HEK293 (cell line): ENCODE data around the gene MSLN.
A peak's percentile ranks its signal among the peaks of the same experiment; 100 is the strongest.

Experiments used
- CTCF ChIA-PET: fragments of 350-600 bp; formaldehyde crosslinking; extraction: SDS; loops from one replicate; lab custom pipeline; 2021; ENCODE audit warnings: antibody characterized with exemption; lab: Yijun Ruan, JAX
- POLR2A ChIA-PET: fragments of 300-600 bp; formaldehyde crosslinking; extraction: SDS; loops from one replicate; lab custom pipeline; 2020; ENCODE audit warnings: antibody characterized with exemption, inconsistent platforms; lab: Yijun Ruan, JAX
- H3K27ac ChIP-seq: fragments of 200-500 bp; sonication (Bioruptor generic); 2 replicates; pipeline ENCODE4 v1.5.1; 2014; ENCODE audit warnings: low read depth, low read length, control low read depth, inconsistent platforms; ENCODE audit errors: extremely low read depth
- H3K36me3 ChIP-seq, 2 experiments: fragments of 200-500 bp in 1 of 2; sonication (Bioruptor generic) in 1 of 2; 1 replicate in 1 of 2; 2 replicates in 1 of 2; pipeline ENCODE4 v1.5.1; 2014 to 2017; ENCODE audit warnings: inconsistent platforms in 2 of 2, low read length in 2 of 2; ENCODE audit not compliant: control insufficient read depth in 2 of 2, insufficient read depth in 1 of 2
- H3K4me1 ChIP-seq: fragments of 200-500 bp; sonication (Bioruptor generic); 2 replicates; pipeline ENCODE4 v1.5.1; 2014; ENCODE audit warnings: mild to moderate bottlenecking, low read length, inconsistent platforms; ENCODE audit not compliant: control insufficient read depth, insufficient read depth
- H3K4me3 ChIP-seq: 2 replicates; pipeline ENCODE4 v1.5.1; 2011; ENCODE audit warnings: low read depth, mild to moderate bottlenecking, control low read depth, low read length, moderate library complexity
- H3K9me3 ChIP-seq: fragments of 200-500 bp; sonication (Bioruptor generic); 2 replicates; pipeline ENCODE4 v1.5.1; 2014; ENCODE audit warnings: low read depth, low read length, inconsistent platforms; ENCODE audit not compliant: control insufficient read depth, insufficient read depth
- EGR2 ChIP-seq: fragments of 450-650 bp; formaldehyde crosslinking; IDR thresholded peaks from 2 replicates; pipeline ENCODE4 v1.5.1; 2016; ENCODE audit warnings: low read depth, missing biosample characterization, missing genetic modification characterization
- GLI4 ChIP-seq: fragments of 450-650 bp; formaldehyde crosslinking; IDR thresholded peaks from 2 replicates; pipeline ENCODE4 v1.5.1; 2016; ENCODE audit warnings: missing biosample characterization, missing genetic modification characterization
- HOXC10 ChIP-seq: sonication (generic); formaldehyde crosslinking; IDR thresholded peaks from 2 replicates; pipeline ENCODE4 v1.8.1; 2023; ENCODE audit warnings: mild to moderate bottlenecking, missing genetic modification reagents
- IKZF3 ChIP-seq: fragments of 450-650 bp; IDR thresholded peaks from 2 replicates; pipeline ENCODE4 v1.5.0; 2018; ENCODE audit warnings: missing biosample characterization, mild to moderate bottlenecking, missing genetic modification characterization, moderate library complexity
- KLF1 ChIP-seq: fragments of 450-650 bp; formaldehyde crosslinking; IDR thresholded peaks from 2 replicates; pipeline ENCODE4 v1.5.1; 2016; ENCODE audit warnings: missing biosample characterization, missing genetic modification characterization
- KLF10 ChIP-seq: fragments of 450-650 bp; IDR thresholded peaks from 2 replicates; pipeline ENCODE4 v1.5.1; 2018; ENCODE audit warnings: missing biosample characterization, mild to moderate bottlenecking, missing genetic modification characterization
- MZF1 ChIP-seq: fragments of 450-650 bp; formaldehyde crosslinking; IDR thresholded peaks from 2 replicates; pipeline ENCODE4 v1.5.1; 2017; ENCODE audit warnings: missing biosample characterization, missing genetic modification characterization, borderline replicate concordance
- SCRT2 ChIP-seq: fragments of 450-650 bp; formaldehyde crosslinking; IDR thresholded peaks from 2 replicates; pipeline ENCODE4 v1.5.1; 2016; ENCODE audit warnings: missing biosample characterization, missing genetic modification characterization
- ZNF2 ChIP-seq: fragments of 450-650 bp; formaldehyde crosslinking; IDR thresholded peaks from 2 replicates; pipeline ENCODE4 v1.5.1; 2016; ENCODE audit warnings: missing biosample characterization, missing genetic modification characterization
- ZNF433 ChIP-seq: fragments of 450-650 bp; formaldehyde crosslinking; IDR thresholded peaks from 2 replicates; pipeline ENCODE4 v1.5.1; 2016; ENCODE audit warnings: missing biosample characterization, missing genetic modification characterization, low read depth
- ZNF555 ChIP-seq: fragments of 450-650 bp; formaldehyde crosslinking; conservative IDR thresholded peaks from 2 replicates; pipeline ENCODE4 v1.5.1; 2017; ENCODE audit warnings: missing biosample characterization, mild to moderate bottlenecking, missing genetic modification characterization, inconsistent platforms
- ZNF585B ChIP-seq: fragments of 450-650 bp; formaldehyde crosslinking; IDR thresholded peaks from 2 replicates; pipeline ENCODE4 v1.5.1; 2016; ENCODE audit warnings: missing biosample characterization, missing genetic modification characterization
- ZNF626 ChIP-seq: fragments of 450-650 bp; sonication (Bioruptor Pico); formaldehyde crosslinking; IDR thresholded peaks from 2 replicates; pipeline ENCODE4 v1.5.1; 2018; ENCODE audit warnings: missing biosample characterization, missing genetic modification characterization, inconsistent platforms
- ZNF664 ChIP-seq: fragments of 450-650 bp; formaldehyde crosslinking; IDR thresholded peaks from 2 replicates; pipeline ENCODE4 v1.5.1; 2016; ENCODE audit warnings: missing biosample characterization, missing genetic modification characterization
- ZNF677 ChIP-seq: fragments of 450-650 bp; IDR thresholded peaks from 2 replicates; pipeline ENCODE4 v1.5.0; 2018; ENCODE audit warnings: missing biosample characterization, mild to moderate bottlenecking, missing genetic modification characterization, moderate library complexity
- TF ChIP-seq, protein P1 (sequence below): fragments of 450-650 bp; formaldehyde crosslinking; IDR thresholded peaks from 2 replicates; pipeline ENCODE4 v1.5.1; 2016; ENCODE audit warnings: missing biosample characterization, missing genetic modification characterization, borderline replicate concordance
- TF ChIP-seq, protein P2 (sequence below): fragments of 450-650 bp; formaldehyde crosslinking; IDR thresholded peaks from 2 replicates; pipeline ENCODE4 v1.5.1; 2016; ENCODE audit warnings: missing biosample characterization, missing genetic modification characterization
- TF ChIP-seq, protein P3 (sequence below): fragments of 450-650 bp; formaldehyde crosslinking; IDR thresholded peaks from 2 replicates; pipeline ENCODE4 v1.5.1; 2016; ENCODE audit warnings: missing biosample characterization, missing genetic modification characterization
- TF ChIP-seq, protein P4 (sequence below): fragments of 450-650 bp; formaldehyde crosslinking; IDR thresholded peaks from 2 replicates; pipeline ENCODE4 v1.5.1; 2017; ENCODE audit warnings: missing biosample characterization, mild to moderate bottlenecking, missing genetic modification characterization, moderate library complexity
- TF ChIP-seq, protein P5 (sequence below): fragments of 450-650 bp; formaldehyde crosslinking; IDR thresholded peaks from 2 replicates; pipeline ENCODE4 v1.5.1; 2016; ENCODE audit warnings: missing biosample characterization, missing genetic modification characterization

Gene MSLN

DNA sequence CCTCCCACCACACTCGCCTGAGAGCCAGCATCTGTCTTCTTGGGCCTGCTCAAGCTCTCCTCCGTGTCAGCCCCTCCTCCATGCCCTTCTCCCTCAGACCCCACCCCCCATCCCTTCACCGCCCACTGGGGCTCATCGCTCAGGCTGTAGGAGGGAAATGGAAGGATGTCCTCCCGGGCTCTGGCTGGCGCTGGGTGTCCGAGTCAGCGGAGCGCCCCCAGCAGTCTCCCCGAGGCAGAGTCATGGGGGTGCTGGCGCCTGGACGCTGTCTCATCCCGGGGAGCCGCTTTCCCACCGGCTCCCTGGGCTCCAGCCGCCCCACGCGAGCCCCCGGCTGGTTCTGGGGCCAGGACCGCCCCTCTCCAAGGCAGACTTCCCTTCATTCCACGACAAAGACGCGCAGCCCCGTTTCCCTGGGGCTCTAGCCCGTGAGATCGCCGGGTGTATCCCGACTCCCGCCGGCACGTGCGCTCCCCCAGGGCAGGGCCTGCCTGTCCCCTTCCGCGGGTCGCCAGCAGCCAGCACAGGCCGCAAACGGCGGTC, 40.0 kb upstream of the MSLN start (continued):
- no peak for TF ChIP-seq ZNF433 (tag by site-specific recombination)
- TF ChIP-seq, protein P1, sequence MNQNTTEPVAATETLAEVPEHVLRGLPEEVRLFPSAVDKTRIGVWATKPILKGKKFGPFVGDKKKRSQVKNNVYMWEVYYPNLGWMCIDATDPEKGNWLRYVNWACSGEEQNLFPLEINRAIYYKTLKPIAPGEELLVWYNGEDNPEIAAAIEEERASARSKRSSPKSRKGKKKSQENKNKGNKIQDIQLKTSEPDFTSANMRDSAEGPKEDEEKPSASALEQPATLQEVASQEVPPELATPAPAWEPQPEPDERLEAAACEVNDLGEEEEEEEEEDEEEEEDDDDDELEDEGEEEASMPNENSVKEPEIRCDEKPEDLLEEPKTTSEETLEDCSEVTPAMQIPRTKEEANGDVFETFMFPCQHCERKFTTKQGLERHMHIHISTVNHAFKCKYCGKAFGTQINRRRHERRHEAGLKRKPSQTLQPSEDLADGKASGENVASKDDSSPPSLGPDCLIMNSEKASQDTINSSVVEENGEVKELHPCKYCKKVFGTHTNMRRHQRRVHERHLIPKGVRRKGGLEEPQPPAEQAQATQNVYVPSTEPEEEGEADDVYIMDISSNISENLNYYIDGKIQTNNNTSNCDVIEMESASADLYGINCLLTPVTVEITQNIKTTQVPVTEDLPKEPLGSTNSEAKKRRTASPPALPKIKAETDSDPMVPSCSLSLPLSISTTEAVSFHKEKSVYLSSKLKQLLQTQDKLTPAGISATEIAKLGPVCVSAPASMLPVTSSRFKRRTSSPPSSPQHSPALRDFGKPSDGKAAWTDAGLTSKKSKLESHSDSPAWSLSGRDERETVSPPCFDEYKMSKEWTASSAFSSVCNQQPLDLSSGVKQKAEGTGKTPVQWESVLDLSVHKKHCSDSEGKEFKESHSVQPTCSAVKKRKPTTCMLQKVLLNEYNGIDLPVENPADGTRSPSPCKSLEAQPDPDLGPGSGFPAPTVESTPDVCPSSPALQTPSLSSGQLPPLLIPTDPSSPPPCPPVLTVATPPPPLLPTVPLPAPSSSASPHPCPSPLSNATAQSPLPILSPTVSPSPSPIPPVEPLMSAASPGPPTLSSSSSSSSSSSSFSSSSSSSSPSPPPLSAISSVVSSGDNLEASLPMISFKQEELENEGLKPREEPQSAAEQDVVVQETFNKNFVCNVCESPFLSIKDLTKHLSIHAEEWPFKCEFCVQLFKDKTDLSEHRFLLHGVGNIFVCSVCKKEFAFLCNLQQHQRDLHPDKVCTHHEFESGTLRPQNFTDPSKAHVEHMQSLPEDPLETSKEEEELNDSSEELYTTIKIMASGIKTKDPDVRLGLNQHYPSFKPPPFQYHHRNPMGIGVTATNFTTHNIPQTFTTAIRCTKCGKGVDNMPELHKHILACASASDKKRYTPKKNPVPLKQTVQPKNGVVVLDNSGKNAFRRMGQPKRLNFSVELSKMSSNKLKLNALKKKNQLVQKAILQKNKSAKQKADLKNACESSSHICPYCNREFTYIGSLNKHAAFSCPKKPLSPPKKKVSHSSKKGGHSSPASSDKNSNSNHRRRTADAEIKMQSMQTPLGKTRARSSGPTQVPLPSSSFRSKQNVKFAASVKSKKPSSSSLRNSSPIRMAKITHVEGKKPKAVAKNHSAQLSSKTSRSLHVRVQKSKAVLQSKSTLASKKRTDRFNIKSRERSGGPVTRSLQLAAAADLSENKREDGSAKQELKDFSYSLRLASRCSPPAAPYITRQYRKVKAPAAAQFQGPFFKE (tag by site-specific recombination) = no peak
- no peak; the same call in 1 of the 2 replicates for TF ChIP-seq KLF1 (tag by site-specific recombination)
- no peak for TF ChIP-seq ZNF626 (tag by site-specific recombination)
- TF ChIP-seq ZNF664 (tag by site-specific recombination) = no peak
- peak; percentile 9; the same call in 1 of the 2 replicates for TF ChIP-seq IKZF3 (tag by site-specific recombination)
- TF ChIP-seq EGR2 (tag by site-specific recombination) = peak; percentile 96
- TF ChIP-seq GLI4 = no peak
- 0 out of 2 replicates have a peak, but pooled peaks have one; percentile 49 for TF ChIP-seq ZNF2 (tag by site-specific recombination)
- TF ChIP-seq ZNF555 = no peak

DNA sequence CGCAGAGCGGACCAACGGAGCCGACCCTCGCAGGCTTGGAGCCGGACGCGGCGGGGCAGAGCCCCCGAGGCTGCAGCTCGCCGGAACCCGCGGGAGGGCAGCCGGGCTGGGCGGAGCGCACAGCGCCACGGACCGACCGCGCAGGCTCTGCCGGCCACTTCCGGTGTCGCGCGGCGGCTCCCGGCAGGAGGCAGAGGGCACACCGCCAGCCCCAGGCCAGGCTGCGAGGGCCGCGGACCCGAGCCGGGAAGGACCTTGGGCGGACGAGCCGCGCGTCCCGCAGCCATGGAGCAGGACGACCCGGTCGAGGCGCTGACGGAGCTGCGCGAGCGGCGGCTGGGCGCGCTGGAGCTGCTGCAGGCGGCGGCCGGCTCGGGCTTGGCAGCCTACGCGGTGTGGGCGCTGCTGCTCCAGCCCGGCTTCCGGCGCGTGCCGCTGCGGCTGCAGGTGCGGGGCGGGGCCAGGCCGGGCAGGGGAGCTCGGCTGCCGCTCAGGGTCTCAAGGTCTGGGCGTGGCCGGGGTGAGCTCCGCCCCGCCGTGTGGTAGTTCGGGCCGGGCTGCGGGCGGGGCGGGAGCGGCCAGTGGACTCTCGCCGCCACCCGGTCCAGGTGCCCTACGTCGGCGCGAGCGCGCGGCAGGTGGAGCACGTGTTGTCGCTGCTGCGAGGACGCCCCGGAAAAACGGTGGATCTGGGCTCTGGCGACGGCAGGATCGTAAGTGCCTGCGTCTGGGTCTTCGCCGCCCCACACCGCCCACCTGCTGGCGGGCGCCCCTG, 39.4 kb upstream of the MSLN start, which contains the start of gene ANTKMT:
ANTKMT (plus strand) TSS at position 157 of the 775 bp plus-strand sequence; CDS start at position 286, 129 bp downstream.
- Histone ChIP-seq H3K9me3 (no peaks in the 10 kb centered on the region), H3K36me3 (peaks cover 0 to 12% of the 10 kb centered on the region in 2 experiments; a peak in 1 of 3 replicates), H3K27ac (peak within 1 kb of the TSS; percentile 94), H3K4me3 (peak within 1 kb of the TSS; percentile 66), H3K4me1 (peaks cover 7% of the 10 kb centered on the region)
- POLR2A ChIA-PET = interaction anchor here (0.7 to 2.8 kb wide), 19 partner anchors 9 to 368 kb away, joined by 3 to 25 read pairs (median 6); partner anchors contain the start of genes CHTF18, CIAO3, GNG13 and RHOT2
- CTCF ChIA-PET = interaction anchor here (0.6 to 5.7 kb wide), 10 partner anchors 9 to 336 kb away, joined by 3 to 34 read pairs (median 5); partner anchors contain the start of genes CHTF18, CIAO3 and RPUSD1
- TF ChIP-seq, protein P2, sequence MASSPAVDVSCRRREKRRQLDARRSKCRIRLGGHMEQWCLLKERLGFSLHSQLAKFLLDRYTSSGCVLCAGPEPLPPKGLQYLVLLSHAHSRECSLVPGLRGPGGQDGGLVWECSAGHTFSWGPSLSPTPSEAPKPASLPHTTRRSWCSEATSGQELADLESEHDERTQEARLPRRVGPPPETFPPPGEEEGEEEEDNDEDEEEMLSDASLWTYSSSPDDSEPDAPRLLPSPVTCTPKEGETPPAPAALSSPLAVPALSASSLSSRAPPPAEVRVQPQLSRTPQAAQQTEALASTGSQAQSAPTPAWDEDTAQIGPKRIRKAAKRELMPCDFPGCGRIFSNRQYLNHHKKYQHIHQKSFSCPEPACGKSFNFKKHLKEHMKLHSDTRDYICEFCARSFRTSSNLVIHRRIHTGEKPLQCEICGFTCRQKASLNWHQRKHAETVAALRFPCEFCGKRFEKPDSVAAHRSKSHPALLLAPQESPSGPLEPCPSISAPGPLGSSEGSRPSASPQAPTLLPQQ = 0 out of 2 replicates have a peak, but pooled peaks have one; percentile 2
- TF ChIP-seq IKZF3 (tag by site-specific recombination) (0 out of 2 replicates have a peak, but pooled peaks have one; percentile 24), HOXC10 (0 out of 2 replicates have a peak, but pooled peaks have one; percentile 34), KLF10 (tag by site-specific recombination) (peak; percentile 73; the same call in 1 of the 2 replicates), MZF1 (no peak), ZNF585B (tag by site-specific recombination) (no peak), SCRT2 (tag by site-specific recombination) (peak; percentile 57), ZNF677 (tag by site-specific recombination) (0 out of 2 replicates have a peak, but pooled peaks have one; percentile 53)
- TF ChIP-seq, protein P3, sequence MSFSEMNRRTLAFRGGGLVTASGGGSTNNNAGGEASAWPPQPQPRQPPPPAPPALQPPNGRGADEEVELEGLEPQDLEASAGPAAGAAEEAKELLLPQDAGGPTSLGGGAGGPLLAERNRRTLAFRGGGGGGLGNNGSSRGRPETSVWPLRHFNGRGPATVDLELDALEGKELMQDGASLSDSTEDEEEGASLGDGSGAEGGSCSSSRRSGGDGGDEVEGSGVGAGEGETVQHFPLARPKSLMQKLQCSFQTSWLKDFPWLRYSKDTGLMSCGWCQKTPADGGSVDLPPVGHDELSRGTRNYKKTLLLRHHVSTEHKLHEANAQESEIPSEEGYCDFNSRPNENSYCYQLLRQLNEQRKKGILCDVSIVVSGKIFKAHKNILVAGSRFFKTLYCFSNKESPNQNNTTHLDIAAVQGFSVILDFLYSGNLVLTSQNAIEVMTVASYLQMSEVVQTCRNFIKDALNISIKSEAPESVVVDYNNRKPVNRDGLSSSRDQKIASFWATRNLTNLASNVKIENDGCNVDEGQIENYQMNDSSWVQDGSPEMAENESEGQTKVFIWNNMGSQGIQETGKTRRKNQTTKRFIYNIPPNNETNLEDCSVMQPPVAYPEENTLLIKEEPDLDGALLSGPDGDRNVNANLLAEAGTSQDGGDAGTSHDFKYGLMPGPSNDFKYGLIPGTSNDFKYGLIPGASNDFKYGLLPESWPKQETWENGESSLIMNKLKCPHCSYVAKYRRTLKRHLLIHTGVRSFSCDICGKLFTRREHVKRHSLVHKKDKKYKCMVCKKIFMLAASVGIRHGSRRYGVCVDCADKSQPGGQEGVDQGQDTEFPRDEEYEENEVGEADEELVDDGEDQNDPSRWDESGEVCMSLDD (tag by site-specific recombination) = no peak
- TF ChIP-seq, protein P4, sequence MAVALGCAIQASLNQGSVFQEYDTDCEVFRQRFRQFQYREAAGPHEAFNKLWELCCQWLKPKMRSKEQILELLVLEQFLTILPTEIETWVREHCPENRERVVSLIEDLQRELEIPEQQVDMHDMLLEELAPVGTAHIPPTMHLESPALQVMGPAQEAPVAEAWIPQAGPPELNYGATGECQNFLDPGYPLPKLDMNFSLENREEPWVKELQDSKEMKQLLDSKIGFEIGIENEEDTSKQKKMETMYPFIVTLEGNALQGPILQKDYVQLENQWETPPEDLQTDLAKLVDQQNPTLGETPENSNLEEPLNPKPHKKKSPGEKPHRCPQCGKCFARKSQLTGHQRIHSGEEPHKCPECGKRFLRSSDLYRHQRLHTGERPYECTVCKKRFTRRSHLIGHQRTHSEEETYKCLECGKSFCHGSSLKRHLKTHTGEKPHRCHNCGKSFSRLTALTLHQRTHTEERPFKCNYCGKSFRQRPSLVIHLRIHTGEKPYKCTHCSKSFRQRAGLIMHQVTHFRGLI (tag by site-specific recombination) = peak; percentile 96
- TF ChIP-seq, protein P5, sequence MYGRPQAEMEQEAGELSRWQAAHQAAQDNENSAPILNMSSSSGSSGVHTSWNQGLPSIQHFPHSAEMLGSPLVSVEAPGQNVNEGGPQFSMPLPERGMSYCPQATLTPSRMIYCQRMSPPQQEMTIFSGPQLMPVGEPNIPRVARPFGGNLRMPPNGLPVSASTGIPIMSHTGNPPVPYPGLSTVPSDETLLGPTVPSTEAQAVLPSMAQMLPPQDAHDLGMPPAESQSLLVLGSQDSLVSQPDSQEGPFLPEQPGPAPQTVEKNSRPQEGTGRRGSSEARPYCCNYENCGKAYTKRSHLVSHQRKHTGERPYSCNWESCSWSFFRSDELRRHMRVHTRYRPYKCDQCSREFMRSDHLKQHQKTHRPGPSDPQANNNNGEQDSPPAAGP = 0 out of 2 replicates have a peak, but pooled peaks have one; percentile 54
